GM19463 (cell line): ENCODE measurements around the gene ELK4.

ENCODE experiments used
- ATAC-seq: cut with Tn5 transposase; IDR thresholded peaks from one replicate; pipeline ENCODE4 v1.9.1; 2021; ENCODE audit warnings: mild to moderate bottlenecking, moderate library complexity; ENCODE audit not compliant: unreplicated experiment

ELK4 gene

GRCh38 chr1:205598841-205599668, 32.8 kb downstream of the ELK4 start:
- no peak for ATAC-seq

GRCh38 chr1:205597691-205598314, 34.0 kb downstream of the ELK4 start:
- ATAC-seq, result no peak

DNA sequence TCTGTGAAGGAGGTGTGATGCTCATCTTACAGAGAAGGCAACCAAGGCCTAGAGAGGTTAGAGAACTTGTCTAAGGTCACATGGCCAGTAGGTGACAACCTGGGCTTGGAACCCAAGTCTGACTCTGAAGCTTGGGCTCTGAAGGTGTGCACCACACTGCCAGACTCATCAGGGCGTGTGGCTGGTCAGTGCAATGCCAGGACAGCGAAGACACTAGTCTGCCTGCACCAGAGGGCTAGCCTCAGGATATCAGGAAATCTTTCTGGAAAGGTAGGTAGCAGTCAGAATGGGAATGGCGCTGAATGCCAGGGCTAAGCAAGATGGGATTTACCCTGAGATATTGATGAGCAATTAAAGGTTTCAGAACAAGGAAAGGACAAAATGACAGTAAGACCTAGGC, 34.9 kb downstream of the ELK4 start:
- no peak for ATAC-seq

- ATAC-seq, result no peak
Measured at GRCh38 chr1:205595861-205596260, 36.0 kb downstream of the ELK4 start.

- ATAC-seq, result no peak
Measured at GRCh38 chr1:205595435-205595834, 36.4 kb downstream of the ELK4 start.

- ATAC-seq, result no peak
Measured at GRCh38 chr1:205594846-205595245, 37.0 kb downstream of the ELK4 start.

GRCh38 chr1:205593967-205594366, 37.8 kb downstream of the ELK4 start:
- no peak for ATAC-seq

DNA sequence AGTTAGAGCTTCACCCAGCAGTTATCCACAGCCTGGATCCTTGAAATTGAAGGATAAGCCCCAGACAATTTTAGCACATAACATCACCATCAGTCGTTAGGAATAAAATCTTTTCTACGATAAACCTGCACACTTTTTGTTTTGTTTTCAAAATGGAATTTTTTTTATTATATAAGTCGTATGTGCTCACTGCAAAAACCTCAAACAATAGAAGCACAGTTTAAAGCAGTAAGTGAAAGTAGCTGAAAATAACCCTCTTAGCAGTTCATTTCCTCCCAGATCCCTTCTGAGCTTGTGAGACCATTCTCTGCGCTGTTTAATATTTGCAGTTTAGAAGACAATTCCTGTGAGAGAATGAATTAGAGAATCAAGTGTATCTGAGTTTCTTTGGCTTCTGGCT, 38.3 kb downstream of the ELK4 start:
- no peak for ATAC-seq

- ATAC-seq, result no peak
Measured at GRCh38 chr1:205592443-205593003, 39.3 kb downstream of the ELK4 start.

DNA sequence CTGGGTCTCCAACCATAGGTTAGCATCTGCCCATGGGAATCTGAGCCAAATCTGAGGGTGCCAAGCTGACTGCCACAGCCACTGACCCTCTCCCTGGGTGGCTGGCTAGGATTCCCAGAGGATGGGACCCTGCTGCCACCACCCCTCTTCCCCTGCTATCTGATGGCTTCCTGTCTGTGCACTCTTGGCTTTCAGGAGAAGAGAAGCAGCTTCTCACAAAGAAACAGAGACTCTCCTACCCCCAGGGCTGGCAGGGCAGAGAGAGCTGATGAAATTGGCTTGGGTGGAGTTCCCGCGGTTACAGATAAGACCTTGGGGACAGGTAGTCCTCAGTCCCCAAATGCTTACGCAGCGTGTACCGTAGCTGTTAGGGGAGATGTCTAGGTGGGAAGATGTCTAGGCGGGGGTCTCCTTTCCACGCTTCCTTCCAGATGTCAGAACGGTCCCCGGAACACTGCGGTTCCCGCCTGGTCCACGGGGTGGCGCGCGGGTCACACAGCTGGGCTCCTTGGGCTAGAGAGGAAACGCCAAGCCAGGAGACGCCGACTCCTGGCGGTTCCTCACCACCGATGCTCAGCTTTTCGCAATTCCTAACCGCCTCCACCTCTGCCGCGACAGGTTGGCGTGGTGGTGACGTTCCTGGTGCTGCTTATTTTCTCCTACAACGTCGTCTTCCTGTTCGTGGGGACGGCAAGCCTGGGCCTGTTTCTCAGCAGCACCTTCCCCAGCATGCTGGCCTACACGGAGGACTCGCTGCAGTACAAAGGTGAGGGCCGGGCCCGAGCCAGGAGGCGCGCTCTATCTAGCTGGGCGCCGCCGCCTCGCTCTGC, 40.1 kb downstream of the ELK4 start:
- ATAC-seq, result peak; percentile 63

- ATAC-seq, result no peak
Measured at GRCh38 chr1:205590777-205591513, 40.9 kb downstream of the ELK4 start.

DNA sequence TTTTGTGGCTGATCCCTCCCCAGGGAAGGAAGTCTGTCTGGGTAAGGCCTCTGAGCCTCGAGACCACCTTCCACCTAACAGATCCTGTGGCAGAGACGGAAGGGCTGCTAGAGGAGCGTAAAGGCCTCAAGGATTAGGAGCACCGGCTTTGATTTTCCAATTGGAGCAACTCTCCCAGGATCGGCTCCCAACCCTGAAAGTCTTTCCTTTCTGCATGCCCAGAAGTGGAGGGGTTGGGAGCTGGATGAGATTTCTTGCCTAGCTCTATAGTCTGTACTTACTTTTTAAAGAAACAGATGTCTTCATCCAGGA, 41.4 kb downstream of the ELK4 start:
- no peak for ATAC-seq

DNA sequence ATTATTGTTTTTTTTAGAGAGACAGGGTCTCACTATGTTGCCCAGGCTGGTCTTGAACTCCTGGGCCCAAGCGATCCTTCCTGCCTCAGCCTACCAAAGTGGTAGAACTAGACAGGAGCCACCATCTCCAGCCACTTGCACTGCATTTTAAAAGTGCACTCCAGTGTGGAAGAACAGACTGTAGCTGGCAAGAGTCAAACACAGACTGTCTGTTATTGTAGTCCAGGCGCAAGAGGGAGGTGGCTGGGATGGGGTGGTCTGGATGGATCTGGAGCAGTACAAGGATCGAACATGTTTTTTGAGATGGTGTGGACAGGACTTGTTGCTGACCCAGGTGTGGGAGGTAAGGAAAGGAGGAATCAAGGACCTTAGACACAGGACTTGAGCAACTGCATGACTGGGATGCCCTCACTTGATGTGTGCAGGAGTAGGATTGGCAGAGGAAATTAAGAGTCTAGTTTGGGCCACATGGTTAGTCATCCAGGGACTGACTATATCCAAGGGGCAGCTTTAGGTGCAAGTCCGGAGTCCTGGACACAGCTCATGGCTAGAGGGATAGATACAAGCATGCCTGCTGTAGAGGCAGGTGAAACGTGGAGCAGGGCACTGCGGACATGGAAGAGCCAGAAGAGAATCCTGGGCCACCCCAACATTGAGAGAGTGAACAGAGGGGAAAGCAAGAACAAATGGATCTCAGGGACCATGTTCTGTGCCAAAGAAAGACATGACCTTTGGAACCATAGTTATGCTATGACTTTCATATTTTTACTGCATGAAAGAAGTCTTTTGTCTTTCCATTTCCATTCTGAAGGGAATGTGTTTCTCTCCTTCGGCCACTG, 42.0 kb downstream of the ELK4 start:
- no peak for ATAC-seq

- no peak for ATAC-seq
Measured at GRCh38 chr1:205589046-205589445, 42.8 kb downstream of the ELK4 start.

DNA sequence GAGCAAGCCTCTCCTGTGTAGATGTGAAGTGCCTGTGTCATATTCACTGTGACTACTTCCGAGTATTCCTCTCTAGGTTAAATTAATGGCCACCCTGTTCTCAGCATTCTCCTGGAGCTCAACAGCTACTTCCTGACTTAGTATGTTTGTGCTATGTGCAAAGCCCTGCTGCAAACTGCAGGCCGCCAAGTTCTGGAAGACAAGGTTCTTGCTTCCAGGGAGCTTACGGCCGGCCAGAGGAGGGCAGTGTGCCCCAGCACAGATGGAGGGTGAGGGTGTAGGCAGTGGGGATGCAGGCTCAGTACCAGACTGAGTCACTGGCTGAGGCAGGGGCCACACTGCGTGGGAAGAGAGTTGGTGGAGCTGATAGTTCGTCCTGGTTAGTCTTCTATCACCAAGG, 43.2 kb downstream of the ELK4 start:
- ATAC-seq, result no peak

- no peak for ATAC-seq
Measured at GRCh38 chr1:205587581-205587980, 44.2 kb downstream of the ELK4 start.

- ATAC-seq, result no peak
Measured at GRCh38 chr1:205585835-205586785, 45.7 kb downstream of the ELK4 start.

- ATAC-seq, result no peak
Measured at GRCh38 chr1:205585169-205585834, 46.5 kb downstream of the ELK4 start.
